ENCODE data around the gene ZNF777. TPM values are rescaled to one million over a fixed set of nuclear protein-coding genes. Genes with fewer than 3 reads are reported as not detected.
"Not testable (repeated sequence)": the region's sequence is repeated elsewhere in the genome, so short reads cannot be mapped to it uniquely, and the experiment has no call there.

The ZNF777 gene
- total RNA-seq, 2 donors from 2014 or later: 10.0 to 10.3 TPM

DNA sequence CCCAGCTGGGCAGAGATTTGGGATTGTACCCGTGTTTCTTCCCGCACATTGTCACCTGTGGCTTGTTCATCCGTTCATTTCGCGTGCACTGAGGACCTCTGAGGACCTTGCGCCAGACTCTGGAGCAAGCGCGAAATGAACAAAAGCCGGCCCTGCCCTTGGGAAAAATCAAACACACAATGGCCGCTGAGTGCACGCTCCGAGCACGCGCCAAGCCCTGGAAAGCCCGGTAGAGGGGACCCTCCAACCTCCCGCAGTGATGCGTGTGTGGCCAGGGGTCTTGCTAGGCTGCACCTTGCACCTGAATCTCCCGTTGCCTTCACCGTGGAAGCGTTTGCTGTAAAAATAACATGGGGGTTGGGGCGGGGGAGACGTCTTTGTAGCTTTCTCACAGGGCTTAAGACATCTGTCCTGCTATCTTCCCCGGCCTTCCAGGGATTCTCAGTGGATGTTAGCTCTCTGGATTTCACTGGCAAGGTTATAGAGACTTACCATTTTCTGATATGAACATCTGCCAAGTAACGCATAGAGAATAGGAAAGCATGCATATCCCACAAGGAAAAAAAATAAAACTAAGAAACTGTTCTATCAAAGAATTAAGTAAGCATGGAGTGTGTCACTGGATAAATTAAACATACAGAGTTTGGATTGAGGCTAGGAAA is 37.3 kb downstream of the ZNF777 start:
- no peak for DNase-seq
- intact Hi-C loops (cut with DNase I, micrococcal nuclease): no loop called here
- no peak for ATAC-seq

- intact Hi-C loops (cut with DNase I, micrococcal nuclease): no loop called here
- ATAC-seq (peak; percentile 40), DNase-seq (peak in 1 of 2 donors; percentile 58)
Measured at GRCh38 chr7:149422914-149423301, 38.0 kb downstream of the ZNF777 start.

GRCh38 chr7:149422162-149422913 is 38.5 kb downstream of the ZNF777 start:
- intact Hi-C loops (cut with DNase I, micrococcal nuclease): no loop called here
- DNase-seq: peak; percentile 47 to 75
- peak; percentile 97 for ATAC-seq

DNA sequence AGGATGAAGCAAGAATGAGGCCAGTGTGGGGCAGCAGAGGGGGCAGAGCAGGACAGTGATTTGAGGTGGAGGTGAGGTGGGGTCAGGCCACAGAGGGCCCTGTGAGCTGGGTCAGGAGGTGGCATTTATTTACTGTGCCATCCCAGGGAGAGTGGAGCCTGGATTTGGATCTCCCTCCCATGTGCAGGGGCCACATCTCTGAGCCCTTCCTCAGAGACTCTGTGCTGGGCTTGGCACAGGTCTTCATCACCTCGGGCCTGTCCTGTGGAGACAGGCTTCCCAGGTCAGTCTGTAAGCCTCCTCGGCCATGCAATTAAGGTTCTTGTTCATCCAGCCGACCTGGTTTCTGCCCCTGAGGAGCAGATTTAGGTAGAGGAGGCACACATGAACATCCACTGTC is 40.9 kb downstream of the ZNF777 start:
- intact Hi-C loops (cut with DNase I, micrococcal nuclease): no loop called here
- ATAC-seq: no peak
- no peak for DNase-seq

DNA sequence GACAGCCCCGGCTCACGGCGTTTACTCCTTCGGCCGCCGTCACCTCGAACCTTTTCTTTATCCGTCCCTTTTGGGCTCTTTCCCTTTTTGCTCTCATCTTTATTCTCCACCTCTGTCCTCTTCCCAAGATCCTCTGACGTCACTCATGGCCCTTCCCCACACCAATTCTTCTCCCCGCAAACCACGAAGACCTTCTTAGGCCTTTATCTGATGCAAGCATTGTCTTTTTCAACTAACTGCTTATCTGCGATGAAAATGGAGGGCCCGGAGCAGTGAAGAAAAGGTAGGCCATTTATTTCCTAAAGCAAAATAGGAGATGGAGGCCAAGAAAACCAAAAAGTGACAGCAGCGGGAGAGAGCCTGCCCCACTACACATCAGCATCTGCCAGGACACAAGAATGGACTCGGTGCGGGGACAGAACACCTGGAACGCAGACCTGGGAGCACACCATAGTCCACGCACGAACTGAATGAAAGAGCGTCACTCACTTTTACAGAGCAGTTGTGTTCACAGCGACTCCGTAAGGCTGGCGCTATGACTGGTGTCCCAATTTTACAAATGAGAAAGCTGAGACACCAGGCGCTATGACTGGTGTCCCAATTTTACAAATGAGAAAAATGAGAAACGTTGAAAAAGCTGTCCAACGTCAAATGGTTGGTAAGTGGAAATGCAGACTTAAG is 45.3 kb downstream of the ZNF777 start:
- intact Hi-C loops (cut with DNase I, micrococcal nuclease): no loop called here
- DNase-seq (no peak), ATAC-seq (no peak)

DNA sequence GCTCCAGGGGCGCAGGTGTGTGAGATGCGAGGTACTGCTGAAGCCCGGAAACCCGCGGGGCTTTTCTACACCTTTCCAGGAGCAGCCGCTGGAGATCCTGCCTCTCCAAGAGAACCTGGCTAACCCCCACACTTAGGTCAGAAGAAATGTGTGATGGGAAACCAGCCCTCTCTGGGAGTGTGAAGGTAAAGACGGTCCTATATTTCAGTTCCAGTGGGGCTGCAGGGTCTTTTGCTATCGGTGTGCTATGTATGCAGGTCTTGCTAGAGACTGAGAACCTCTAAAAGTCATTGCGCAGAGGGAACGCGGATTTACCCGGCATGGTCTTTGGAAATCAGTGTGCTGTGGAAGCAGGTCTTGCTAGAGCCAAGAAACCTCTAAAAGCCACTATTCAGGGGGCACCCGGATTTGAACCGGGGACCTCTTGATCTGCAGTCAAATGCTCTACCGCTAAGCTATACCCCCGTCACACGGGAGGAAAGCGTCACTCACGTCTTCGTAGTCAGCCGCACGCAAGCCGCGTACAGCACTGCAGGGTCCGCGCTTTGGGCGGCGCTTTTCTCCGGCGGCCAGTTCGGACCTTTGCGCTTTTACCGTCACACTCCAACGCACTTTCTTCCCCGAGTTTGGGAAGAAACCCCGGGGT is 46.0 kb downstream of the ZNF777 start:
- ATAC-seq: no peak
- DNase-seq: peak in 1 of 2 donors; percentile 43
- intact Hi-C loops (cut with DNase I, micrococcal nuclease): no loop called here

DNA sequence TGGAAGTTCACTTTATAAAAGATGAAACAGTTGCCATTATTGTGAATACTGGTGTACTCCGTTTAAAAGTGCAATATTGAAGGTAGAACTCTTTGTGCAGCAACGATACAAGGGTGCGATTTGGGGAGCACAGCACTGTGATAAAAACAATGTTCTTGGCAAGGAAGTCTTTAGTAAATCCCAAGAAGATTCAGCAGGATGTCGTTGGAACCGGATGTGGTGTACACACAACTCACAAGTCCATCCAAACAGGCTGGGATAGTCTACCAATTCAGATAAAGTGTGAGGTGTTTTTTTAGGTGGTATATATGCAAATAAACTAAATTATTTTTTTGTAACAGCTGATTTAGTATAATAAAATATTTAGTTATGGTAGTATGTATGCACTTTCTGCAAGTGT is 46.7 kb downstream of the ZNF777 start:
- intact Hi-C loops (cut with DNase I, micrococcal nuclease): no loop called here
- DNase-seq: no peak
- ATAC-seq: no peak

DNA sequence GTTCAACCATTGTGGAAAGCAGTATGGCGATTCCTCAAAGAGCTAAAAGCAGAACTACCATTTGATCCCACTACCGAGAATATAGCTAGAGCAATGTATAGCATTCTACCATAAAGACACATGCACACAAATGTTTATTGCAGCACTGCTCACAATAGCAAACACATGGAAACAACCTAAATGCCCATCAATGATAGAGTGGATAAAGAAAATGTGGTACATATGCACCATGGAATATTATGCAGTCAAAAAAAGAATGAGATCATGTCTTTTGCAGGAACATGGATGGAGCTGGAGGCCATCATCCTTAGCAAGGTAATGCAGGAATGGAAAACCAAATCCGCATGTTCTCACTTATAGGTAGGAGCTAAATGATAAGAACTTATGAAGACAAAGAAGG is 47.8 kb downstream of the ZNF777 start:
- intact Hi-C loops (cut with DNase I, micrococcal nuclease); ATAC-seq; DNase-seq: not testable (repeated sequence)

DNA sequence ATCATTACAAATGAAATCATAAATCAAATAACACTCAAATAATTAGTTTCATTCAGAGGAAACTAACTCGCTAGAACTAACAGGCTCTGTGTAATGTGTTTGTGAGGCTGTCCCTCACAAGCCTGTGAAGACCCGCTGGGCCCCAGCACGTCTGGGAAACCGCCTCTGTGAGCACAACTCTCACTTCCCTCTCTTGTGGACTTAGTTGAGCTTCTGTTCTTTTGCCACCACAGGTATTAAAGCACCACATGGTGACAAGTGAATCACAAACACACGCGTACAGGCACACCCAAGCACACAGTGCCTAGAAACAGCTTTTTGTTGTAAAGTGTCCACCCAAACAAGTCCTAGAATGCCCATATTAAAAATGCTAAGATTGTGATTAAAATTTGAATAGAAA is 51.0 kb downstream of the ZNF777 start:
- DNase-seq (no peak), ATAC-seq (no peak)
- intact Hi-C loops (cut with DNase I, micrococcal nuclease): no loop called here

- intact Hi-C loops (cut with DNase I, micrococcal nuclease): no loop called here
- DNase-seq (no peak), ATAC-seq (no peak)
Measured at GRCh38 chr7:149404825-149405224, 56.0 kb downstream of the ZNF777 start.

GRCh38 chr7:149404396-149404795 is 56.5 kb downstream of the ZNF777 start:
- ATAC-seq (no peak), DNase-seq (no peak)
- intact Hi-C loops (cut with DNase I, micrococcal nuclease): no loop called here

DNA sequence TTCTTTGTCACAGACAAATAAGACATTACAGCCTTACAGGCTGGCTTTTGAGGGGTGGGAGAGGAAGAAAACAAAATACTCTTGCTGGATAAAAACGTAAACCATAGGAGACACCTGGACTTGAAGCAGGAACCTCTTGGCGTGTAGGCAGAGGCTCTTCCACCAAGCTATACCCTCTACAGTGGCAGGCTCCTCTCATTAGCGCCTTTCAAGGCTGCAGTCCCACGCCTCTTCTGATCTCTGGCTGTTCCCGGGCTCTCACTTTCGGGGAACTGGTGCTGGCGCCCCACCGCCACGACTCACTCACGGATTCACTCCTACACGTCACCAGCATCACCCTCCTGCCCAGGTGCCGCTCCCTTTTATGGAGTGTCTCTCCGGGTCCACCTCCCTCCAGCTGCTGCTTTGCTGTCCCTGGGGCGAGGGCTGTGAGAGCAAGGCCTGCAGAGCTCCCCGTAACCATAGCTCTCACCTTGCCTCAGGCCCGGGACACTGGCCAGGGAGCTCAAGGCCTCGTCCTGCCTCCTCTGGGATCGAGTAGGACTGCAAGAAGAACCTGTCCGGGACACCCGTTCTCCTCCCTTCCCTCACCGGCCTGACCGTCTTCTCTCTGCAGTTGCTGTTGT is 62.6 kb downstream of the ZNF777 start:
- DNase-seq (no peak), ATAC-seq (no peak)
- intact Hi-C loops (cut with DNase I, micrococcal nuclease): no loop called here

DNA sequence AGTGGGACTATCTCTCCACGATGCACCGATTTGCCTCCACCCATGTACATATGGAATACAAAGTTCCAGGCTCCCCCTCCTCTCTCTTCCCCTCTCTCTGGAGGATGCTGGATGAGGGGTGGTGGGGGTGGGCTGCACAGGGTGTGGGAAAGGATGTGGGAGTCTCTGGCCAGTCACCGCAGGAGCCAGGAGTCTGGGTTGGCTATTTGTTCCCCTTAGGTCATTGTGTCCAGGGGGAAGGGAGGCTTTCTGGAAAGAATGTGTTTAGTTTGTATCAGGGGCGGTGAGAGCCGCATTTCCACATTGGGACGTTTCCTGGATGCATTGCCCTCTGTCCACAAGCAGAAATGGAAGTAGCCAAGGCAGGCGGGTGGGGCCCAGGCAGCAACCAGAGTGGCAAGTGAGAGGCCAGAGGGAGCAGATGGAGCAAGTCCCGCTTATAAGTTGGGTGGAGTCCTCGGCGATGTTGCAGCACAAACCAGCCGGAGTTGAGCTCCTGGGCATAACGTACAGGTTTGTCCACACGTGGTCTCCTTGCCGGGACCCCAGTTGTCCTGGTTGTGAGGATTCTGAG is 63.3 kb downstream of the ZNF777 start:
- DNase-seq: no peak
- intact Hi-C loops (cut with DNase I, micrococcal nuclease): no loop called here
- ATAC-seq: no peak

DNA sequence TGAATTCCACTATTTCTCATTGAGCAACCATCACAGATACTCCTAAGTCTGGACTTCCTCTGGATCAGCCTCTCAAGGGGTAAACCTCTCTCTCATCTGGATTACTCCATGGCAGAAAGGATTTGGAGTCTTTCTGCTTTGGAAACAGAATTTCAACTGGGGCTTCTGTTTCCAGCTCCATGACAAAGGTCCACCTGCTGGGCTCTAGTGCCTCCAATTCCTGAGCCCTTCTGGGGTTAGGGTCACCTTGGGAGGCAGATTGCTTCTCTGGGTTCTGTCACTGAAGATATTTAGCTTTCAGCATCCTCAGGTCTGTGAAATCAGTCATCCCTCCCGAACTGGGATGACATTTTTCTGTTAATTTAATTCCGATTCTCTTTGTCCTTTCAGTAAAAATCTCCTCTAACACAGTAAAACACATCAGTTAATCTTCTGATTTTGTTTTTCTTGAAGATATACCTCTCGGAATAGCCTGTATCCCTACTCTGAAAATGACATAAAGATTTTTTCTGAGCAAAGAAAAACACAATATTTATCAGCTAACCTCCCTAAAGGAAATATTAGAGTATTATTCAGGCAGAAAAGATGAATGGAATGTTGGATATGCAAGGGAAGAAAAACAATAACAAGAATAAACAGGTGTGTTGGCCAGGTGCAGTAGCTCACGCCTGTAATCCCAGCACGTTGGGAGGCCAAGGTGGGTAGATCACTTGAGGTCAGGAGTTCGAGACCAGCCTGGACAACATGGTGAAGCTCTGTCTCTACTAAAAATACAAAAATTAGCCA is 72.1 kb downstream of the ZNF777 start:
- DNase-seq; intact Hi-C loops (cut with DNase I, micrococcal nuclease); ATAC-seq: not testable (repeated sequence)

GRCh38 chr7:149386514-149386913 is 74.3 kb downstream of the ZNF777 start:
- DNase-seq; intact Hi-C loops (cut with DNase I, micrococcal nuclease); ATAC-seq: not testable (repeated sequence)

DNA sequence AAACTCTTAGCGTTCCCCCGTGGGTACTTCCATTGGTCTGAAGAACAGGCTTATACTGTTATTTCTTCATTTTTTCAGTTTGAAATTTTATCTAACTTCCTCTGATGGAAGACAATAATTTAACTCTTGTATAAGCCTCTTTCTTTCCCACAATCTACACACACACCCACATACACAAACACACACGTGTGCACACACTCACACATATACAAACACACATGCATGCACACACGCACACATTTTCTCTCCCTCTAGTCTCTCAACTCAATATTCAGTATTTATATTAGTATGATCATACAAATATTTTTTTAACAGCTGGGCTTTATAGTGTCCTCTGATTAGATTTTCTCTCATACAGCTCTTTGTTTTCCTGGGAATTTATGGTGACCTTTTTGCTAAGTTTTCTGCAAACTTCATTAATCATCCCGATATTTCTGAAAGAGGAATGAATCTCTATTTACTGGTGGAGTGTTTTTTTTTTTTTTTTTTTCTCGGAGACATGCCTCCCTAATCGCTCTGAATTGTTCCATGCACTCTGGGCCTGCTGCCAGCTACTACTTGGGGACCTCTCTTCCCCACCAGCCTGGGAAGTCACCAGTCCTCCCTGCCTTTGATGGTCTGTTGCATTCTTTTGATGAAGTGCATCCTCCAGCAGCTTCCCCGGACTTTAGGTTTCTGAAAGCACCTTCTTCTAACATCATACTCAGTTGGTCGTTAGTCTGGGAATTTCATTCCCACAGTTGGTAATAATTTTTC is 75.5 kb downstream of the ZNF777 start:
- DNase-seq (no peak), ATAC-seq (no peak)
- intact Hi-C loops (cut with DNase I, micrococcal nuclease): no loop called here
